HepG2 (cell line): Measurements from ENCODE around the gene TSN.

Source experiments
- CEBPB ChIP-seq: IDR thresholded peaks from 2 replicates; pipeline ENCODE4 v1.6.1; 2011; ENCODE audit warnings: low read depth, low read length, improper control_type of control experiment, borderline replicate concordance
- HNRNPK ChIP-seq: fragments of 200-400 bp; formaldehyde crosslinking; IDR thresholded peaks from 2 replicates; pipeline ENCODE4 v1.6.1; 2018; ENCODE audit warnings: low read length, low read depth, moderate library complexity, mild to moderate bottlenecking; ENCODE audit not compliant: poor library complexity, severe bottlenecking
- MEF2D ChIP-seq: sonication (generic); formaldehyde crosslinking; IDR thresholded peaks from 2 replicates; pipeline ENCODE4 v1.5.1; 2020; ENCODE audit warnings: mild to moderate bottlenecking, missing genetic modification reagents
- MTA1 ChIP-seq: sonication (generic); formaldehyde crosslinking; IDR thresholded peaks from 2 replicates; pipeline ENCODE4 v1.4.0; 2020; ENCODE audit warnings: missing genetic modification reagents, mild to moderate bottlenecking, borderline replicate concordance
- PHF8 ChIP-seq: sonication (generic); formaldehyde crosslinking; IDR thresholded peaks from 2 replicates; pipeline ENCODE4 v1.5.0; 2020; ENCODE audit warnings: missing genetic modification reagents
- POLR2AphosphoS5 ChIP-seq: IDR thresholded peaks from 2 replicates; pipeline ENCODE4 v1.6.1; 2012; ENCODE audit warnings: low read depth, low read length
- SUZ12 ChIP-seq: fragments of 150-350 bp; IDR thresholded peaks from 2 replicates; pipeline ENCODE4 v1.6.1; 2014; ENCODE audit warnings: low read depth, low read length
- TAF1 ChIP-seq: sonication (generic); formaldehyde crosslinking; IDR thresholded peaks from 2 replicates; pipeline ENCODE4 v1.4.0; 2020; ENCODE audit warnings: missing genetic modification reagents
- ZNF678 ChIP-seq: sonication (generic); formaldehyde crosslinking; IDR thresholded peaks from 2 replicates; pipeline ENCODE4 v1.4.0; 2020; ENCODE audit warnings: mild to moderate bottlenecking, missing genetic modification reagents
- TF ChIP-seq, protein P1 (sequence below): sonication (generic); formaldehyde crosslinking; IDR thresholded peaks from 2 replicates; pipeline ENCODE4 v1.8.1; 2022; ENCODE audit warnings: mild to moderate bottlenecking, missing genetic modification reagents
- TF ChIP-seq, protein P2 (sequence below): sonication (generic); formaldehyde crosslinking; IDR thresholded peaks from 2 replicates; pipeline ENCODE4; 2020; ENCODE audit warnings: missing genetic modification reagents, mild to moderate bottlenecking, borderline replicate concordance
- TF ChIP-seq, protein P3 (sequence below): sonication (generic); formaldehyde crosslinking; IDR thresholded peaks from 2 replicates; pipeline ENCODE4 v1.8.0; 2022; ENCODE audit warnings: mild to moderate bottlenecking, missing genetic modification reagents, borderline replicate concordance
- TF ChIP-seq, protein P4 (sequence below): sonication (generic); formaldehyde crosslinking; IDR thresholded peaks from 2 replicates; pipeline ENCODE4 v1.5.0; 2020; ENCODE audit warnings: mild to moderate bottlenecking, missing genetic modification reagents, moderate library complexity
- TF ChIP-seq, protein P5 (sequence below): IDR thresholded peaks from 2 replicates; pipeline ENCODE4 v1.6.1; 2018; ENCODE audit warnings: missing genetic modification reagents, mild to moderate bottlenecking, missing compliant biosample characterization

DNA sequence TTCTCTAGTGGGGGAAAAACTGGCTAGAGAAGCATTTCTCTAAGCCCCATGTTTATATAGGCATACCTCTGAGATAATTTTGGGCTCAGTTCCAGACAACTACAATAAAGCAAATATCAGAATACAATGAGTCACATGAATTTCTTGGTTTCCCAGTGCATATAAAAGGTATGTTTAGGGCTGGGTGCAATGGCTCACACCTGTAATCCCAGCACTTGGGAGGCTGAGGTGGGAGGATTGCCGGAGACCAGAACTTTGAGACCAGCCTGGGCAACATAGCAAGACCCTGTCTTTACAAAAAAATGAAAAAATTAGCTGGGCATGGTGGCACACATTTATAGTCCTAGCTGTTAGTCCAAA lies 22.2 kb downstream of the TSN start:
- TF ChIP-seq SUZ12 (no peak), MTA1 (no peak), PHF8 (CRISPR knock-in tag) (no peak), ZNF678 (no peak), POLR2AphosphoS5 (no peak), MEF2D (CRISPR knock-in tag) (no peak), TAF1 (no peak), HNRNPK (no peak), CEBPB (no peak)
- TF ChIP-seq, protein P1, sequence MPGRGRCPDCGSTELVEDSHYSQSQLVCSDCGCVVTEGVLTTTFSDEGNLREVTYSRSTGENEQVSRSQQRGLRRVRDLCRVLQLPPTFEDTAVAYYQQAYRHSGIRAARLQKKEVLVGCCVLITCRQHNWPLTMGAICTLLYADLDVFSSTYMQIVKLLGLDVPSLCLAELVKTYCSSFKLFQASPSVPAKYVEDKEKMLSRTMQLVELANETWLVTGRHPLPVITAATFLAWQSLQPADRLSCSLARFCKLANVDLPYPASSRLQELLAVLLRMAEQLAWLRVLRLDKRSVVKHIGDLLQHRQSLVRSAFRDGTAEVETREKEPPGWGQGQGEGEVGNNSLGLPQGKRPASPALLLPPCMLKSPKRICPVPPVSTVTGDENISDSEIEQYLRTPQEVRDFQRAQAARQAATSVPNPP (CRISPR knock-in tag) = no peak
- TF ChIP-seq, protein P2, sequence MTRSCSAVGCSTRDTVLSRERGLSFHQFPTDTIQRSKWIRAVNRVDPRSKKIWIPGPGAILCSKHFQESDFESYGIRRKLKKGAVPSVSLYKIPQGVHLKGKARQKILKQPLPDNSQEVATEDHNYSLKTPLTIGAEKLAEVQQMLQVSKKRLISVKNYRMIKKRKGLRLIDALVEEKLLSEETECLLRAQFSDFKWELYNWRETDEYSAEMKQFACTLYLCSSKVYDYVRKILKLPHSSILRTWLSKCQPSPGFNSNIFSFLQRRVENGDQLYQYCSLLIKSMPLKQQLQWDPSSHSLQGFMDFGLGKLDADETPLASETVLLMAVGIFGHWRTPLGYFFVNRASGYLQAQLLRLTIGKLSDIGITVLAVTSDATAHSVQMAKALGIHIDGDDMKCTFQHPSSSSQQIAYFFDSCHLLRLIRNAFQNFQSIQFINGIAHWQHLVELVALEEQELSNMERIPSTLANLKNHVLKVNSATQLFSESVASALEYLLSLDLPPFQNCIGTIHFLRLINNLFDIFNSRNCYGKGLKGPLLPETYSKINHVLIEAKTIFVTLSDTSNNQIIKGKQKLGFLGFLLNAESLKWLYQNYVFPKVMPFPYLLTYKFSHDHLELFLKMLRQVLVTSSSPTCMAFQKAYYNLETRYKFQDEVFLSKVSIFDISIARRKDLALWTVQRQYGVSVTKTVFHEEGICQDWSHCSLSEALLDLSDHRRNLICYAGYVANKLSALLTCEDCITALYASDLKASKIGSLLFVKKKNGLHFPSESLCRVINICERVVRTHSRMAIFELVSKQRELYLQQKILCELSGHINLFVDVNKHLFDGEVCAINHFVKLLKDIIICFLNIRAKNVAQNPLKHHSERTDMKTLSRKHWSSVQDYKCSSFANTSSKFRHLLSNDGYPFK (CRISPR knock-in tag) = no peak
- TF ChIP-seq, protein P3, sequence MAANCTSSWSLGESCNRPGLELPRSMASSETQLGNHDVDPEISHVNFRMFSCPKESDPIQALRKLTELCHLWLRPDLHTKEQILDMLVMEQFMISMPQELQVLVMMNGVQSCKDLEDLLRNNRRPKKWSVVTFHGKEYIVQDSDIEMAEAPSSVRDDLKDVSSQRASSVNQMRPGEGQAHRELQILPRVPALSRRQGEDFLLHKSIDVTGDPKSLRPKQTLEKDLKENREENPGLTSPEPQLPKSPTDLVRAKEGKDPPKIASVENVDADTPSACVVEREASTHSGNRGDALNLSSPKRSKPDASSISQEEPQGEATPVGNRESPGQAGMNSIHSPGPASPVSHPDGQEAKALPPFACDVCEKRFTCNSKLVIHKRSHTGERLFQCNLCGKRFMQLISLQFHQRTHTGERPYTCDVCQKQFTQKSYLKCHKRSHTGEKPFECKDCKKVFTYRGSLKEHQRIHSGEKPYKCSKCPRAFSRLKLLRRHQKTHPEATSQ = no peak
- TF ChIP-seq, protein P4, sequence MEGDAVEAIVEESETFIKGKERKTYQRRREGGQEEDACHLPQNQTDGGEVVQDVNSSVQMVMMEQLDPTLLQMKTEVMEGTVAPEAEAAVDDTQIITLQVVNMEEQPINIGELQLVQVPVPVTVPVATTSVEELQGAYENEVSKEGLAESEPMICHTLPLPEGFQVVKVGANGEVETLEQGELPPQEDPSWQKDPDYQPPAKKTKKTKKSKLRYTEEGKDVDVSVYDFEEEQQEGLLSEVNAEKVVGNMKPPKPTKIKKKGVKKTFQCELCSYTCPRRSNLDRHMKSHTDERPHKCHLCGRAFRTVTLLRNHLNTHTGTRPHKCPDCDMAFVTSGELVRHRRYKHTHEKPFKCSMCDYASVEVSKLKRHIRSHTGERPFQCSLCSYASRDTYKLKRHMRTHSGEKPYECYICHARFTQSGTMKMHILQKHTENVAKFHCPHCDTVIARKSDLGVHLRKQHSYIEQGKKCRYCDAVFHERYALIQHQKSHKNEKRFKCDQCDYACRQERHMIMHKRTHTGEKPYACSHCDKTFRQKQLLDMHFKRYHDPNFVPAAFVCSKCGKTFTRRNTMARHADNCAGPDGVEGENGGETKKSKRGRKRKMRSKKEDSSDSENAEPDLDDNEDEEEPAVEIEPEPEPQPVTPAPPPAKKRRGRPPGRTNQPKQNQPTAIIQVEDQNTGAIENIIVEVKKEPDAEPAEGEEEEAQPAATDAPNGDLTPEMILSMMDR (CRISPR knock-in tag) = no peak
- TF ChIP-seq, protein P5, sequence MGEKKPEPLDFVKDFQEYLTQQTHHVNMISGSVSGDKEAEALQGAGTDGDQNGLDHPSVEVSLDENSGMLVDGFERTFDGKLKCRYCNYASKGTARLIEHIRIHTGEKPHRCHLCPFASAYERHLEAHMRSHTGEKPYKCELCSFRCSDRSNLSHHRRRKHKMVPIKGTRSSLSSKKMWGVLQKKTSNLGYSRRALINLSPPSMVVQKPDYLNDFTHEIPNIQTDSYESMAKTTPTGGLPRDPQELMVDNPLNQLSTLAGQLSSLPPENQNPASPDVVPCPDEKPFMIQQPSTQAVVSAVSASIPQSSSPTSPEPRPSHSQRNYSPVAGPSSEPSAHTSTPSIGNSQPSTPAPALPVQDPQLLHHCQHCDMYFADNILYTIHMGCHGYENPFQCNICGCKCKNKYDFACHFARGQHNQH = no peak
